ENCODE data around the gene SLC6A19.

DNA sequence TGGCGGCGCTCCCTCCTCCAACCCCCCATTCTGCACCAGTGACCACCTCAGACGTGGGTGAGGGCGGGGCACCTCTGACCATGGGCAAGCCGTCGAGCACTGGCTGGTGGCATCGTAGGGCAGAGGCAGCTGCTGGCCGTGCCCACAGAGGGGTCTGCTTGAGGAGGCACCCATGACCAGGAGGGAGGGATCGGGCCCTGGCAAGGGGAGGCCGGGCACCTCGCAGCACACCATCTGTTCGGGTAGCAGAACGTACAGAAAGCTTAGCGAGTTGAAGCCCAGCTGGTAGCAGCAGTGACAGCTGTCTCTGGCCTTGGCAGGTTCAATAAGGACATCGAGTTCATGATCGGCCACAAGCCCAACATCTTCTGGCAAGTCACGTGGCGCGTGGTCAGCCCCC lies 19.4 kb downstream of the SLC6A19 start:
- TF ChIP-seq, protein P1, sequence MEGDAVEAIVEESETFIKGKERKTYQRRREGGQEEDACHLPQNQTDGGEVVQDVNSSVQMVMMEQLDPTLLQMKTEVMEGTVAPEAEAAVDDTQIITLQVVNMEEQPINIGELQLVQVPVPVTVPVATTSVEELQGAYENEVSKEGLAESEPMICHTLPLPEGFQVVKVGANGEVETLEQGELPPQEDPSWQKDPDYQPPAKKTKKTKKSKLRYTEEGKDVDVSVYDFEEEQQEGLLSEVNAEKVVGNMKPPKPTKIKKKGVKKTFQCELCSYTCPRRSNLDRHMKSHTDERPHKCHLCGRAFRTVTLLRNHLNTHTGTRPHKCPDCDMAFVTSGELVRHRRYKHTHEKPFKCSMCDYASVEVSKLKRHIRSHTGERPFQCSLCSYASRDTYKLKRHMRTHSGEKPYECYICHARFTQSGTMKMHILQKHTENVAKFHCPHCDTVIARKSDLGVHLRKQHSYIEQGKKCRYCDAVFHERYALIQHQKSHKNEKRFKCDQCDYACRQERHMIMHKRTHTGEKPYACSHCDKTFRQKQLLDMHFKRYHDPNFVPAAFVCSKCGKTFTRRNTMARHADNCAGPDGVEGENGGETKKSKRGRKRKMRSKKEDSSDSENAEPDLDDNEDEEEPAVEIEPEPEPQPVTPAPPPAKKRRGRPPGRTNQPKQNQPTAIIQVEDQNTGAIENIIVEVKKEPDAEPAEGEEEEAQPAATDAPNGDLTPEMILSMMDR (IDR thresholded peaks at IDR 0.05) = no peak
- TF ChIP-seq EZH2 (IDR thresholded peaks at IDR 0.05; ENCODE audit: borderline replicate concordance, insufficient read depth, low read depth, low read length, poor library complexity, severe bottlenecking) = no peak

Data from B cell (primary cell).